NT2/D1 (cell line): Measurements from ENCODE around the gene CAPZB.

ENCODE experiments used
- SUZ12 ChIP-seq: IDR thresholded peaks from 2 replicates; pipeline ENCODE4 v1.6.1; 2011; ENCODE audit not compliant: insufficient read length, insufficient read depth; ENCODE audit errors: extremely low read depth
- YY1 ChIP-seq: IDR thresholded peaks from 2 replicates; pipeline ENCODE4 v1.6.1; 2011; ENCODE audit not compliant: insufficient read length, insufficient read depth
- ZNF274 ChIP-seq: IDR thresholded peaks from 2 replicates; pipeline ENCODE4 v1.6.1; 2011; ENCODE audit warnings: mild to moderate bottlenecking, low read depth, low read length

GRCh38 chr1:19325958-19326747 is 159.2 kb downstream of the CAPZB start:
- TF ChIP-seq YY1 (no peak), SUZ12 (no peak), ZNF274 (no peak)
